Left renal cortex interstitium (tissue), 4 donors: ENCODE data around the gene S100Z. TPM values are rescaled to one million over a fixed set of nuclear protein-coding genes. Genes with fewer than 3 reads are reported as not detected.
"Not testable (repeated sequence)": the region's sequence is repeated elsewhere in the genome, so short reads cannot be mapped to it uniquely, and the experiment has no call there.

ENCODE experiments used
- DNase-seq, 4 donors: peaks; one replicate each; pipeline ENCODE4 v3.0.0-alpha.2; 2013; ENCODE audit warnings: low read depth in 4 of 4, low spot score in 2 of 4, missing footprints in 1 of 4
- polyA plus RNA-seq, 4 donors: library from polyadenylated mRNA; unstranded; fragments of 120-200 nt; gene quantifications; one replicate each; pipeline ENCODE4 v1.2.1, GENCODE V29; 2013; ENCODE audit not compliant: insufficient read length in 4 of 4

Gene S100Z
- polyA plus RNA-seq, 4 donors = 0.14 to 0.33 (median 0.27) TPM; not detected in 1

- DNase-seq = peak; percentile 36 to 52 (median 42)
Observed at GRCh38 chr5:76867827-76868693, 18.2 kb downstream of the S100Z start.

- no peak for DNase-seq
Observed at GRCh38 chr5:76870046-76870445, 20.2 kb downstream of the S100Z start.

GRCh38 chr5:76874088-76874581, 24.3 kb downstream of the S100Z start:
- DNase-seq = no peak

- DNase-seq = no peak
Observed at GRCh38 chr5:76888733-76889300, 39.0 kb downstream of the S100Z start.

- no peak for DNase-seq
Observed at GRCh38 chr5:76893294-76893693, 43.5 kb downstream of the S100Z start.

- no peak for DNase-seq
Observed at GRCh38 chr5:76896196-76896595, 46.4 kb downstream of the S100Z start.

GRCh38 chr5:76901522-76901921, 51.7 kb downstream of the S100Z start:
- no peak for DNase-seq

GRCh38 chr5:76908166-76908565, 58.4 kb downstream of the S100Z start:
- no peak for DNase-seq

GRCh38 chr5:76910344-76910933, 60.6 kb downstream of the S100Z start:
- not testable (repeated sequence) for DNase-seq

- not testable (repeated sequence) for DNase-seq
Observed at GRCh38 chr5:76914671-76915070, 64.9 kb downstream of the S100Z start.

- no peak for DNase-seq
Observed at GRCh38 chr5:76918539-76918938, 68.7 kb downstream of the S100Z start.

- no peak for DNase-seq
Observed at GRCh38 chr5:76920491-76920890, 70.7 kb downstream of the S100Z start.

GRCh38 chr5:76926329-76927105, 76.7 kb downstream of the S100Z start:
- DNase-seq = no peak

- no peak for DNase-seq
Observed at GRCh38 chr5:76927961-76928360, 78.1 kb downstream of the S100Z start.

- DNase-seq = no peak
Observed at GRCh38 chr5:76930083-76930482, 80.3 kb downstream of the S100Z start.

GRCh38 chr5:76938177-76938576, 88.4 kb downstream of the S100Z start:
- DNase-seq = no peak

- DNase-seq = no peak
Observed at GRCh38 chr5:76941000-76941399, 91.2 kb downstream of the S100Z start.

- DNase-seq = no peak
Observed at GRCh38 chr5:76941442-76941841, 91.6 kb downstream of the S100Z start.

- DNase-seq = no peak
Observed at GRCh38 chr5:76942581-76942980, 92.8 kb downstream of the S100Z start.

GRCh38 chr5:76943006-76943405, 93.2 kb downstream of the S100Z start:
- DNase-seq = no peak

- DNase-seq = no peak
Observed at GRCh38 chr5:76944638-76945037, 94.8 kb downstream of the S100Z start.
